H1 (cell line): ENCODE measurements around the gene KLF14. TPM values are rescaled to one million over a fixed set of nuclear protein-coding genes. Genes with fewer than 3 reads are reported as not detected.

Source experiments
- CTCF ChIA-PET: fragments of 300-600 bp; sonication (Branson Sonifier 250); formaldehyde crosslinking; loops from one replicate; lab custom pipeline; 2021; ENCODE audit not compliant: partially characterized antibody; lab: Charles Lee
- POLR2A ChIA-PET: fragments of 300-600 bp; sonication (Branson Sonifier 250); formaldehyde crosslinking; loops from one replicate; lab custom pipeline; 2021; ENCODE audit warnings: inconsistent platforms; ENCODE audit not compliant: partially characterized antibody; lab: Charles Lee
- DNase-seq, 2 experiments: peaks; one replicate each; pipeline versions ENCODE4 v3.0.0 to v3.0.0-alpha.2; 2010 to 2022; ENCODE audit warnings: low spot score in 2 of 2, low read depth in 1 of 2, mixed read lengths in 1 of 2
- FAIRE-seq: peaks from 2 replicates; lab custom pipeline; 2011; peaks lifted over from hg19 to GRCh38; lab: Jason Lieb, UNC
- H2AFZ ChIP-seq: 2 replicates; pipeline ENCODE4 v1.8.1; 2012; ENCODE audit warnings: low read length, inconsistent platforms
- H2AK5ac ChIP-seq: 2 replicates; pipeline ENCODE4 v1.6.1; 2013; ENCODE audit warnings: low read depth, low read length
- H2BK120ac ChIP-seq: replicated peaks from 2 replicates; pipeline ENCODE3; 2013; ENCODE audit warnings: low read depth, low read length, inconsistent platforms
- H2BK12ac ChIP-seq: 2 replicates; pipeline ENCODE4 v1.6.1; 2013; ENCODE audit warnings: low read depth, low read length
- H2BK15ac ChIP-seq: 2 replicates; pipeline ENCODE4 v1.6.1; 2013; ENCODE audit warnings: low read length
- H2BK20ac ChIP-seq: 2 replicates; pipeline ENCODE4 v1.6.1; 2013; ENCODE audit warnings: low read length
- H2BK5ac ChIP-seq: 2 replicates; pipeline ENCODE4 v1.6.1; 2013; ENCODE audit warnings: low read depth, low read length
- H3K14ac ChIP-seq: 2 replicates; pipeline ENCODE4 v1.6.1; 2013; ENCODE audit warnings: inconsistent platforms; ENCODE audit not compliant: insufficient read length
- H3K18ac ChIP-seq: 2 replicates; pipeline ENCODE4 v1.6.1; 2013; ENCODE audit warnings: low read length; ENCODE audit errors: extremely low read depth
- H3K23ac ChIP-seq: 2 replicates; pipeline ENCODE4 v1.6.1; 2013; ENCODE audit warnings: inconsistent platforms; ENCODE audit not compliant: insufficient read length
- H3K23me2 ChIP-seq: 2 replicates; pipeline ENCODE4 v1.6.1; 2013; ENCODE audit warnings: low read depth, low read length
- H3K27ac ChIP-seq: 2 replicates; pipeline ENCODE4 v1.6.1; 2011; ENCODE audit warnings: low read depth, low read length, inconsistent platforms
- H3K27me3 ChIP-seq, 4 experiments: replicated peaks in 1 of 4; 1 replicate in 1 of 4; 2 replicates in 3 of 4; pipeline versions ENCODE4 v1.6.1 to v1.8.1; 2011 to 2013; ENCODE audit warnings: low read length in 3 of 4, mild to moderate bottlenecking in 3 of 4, inconsistent platforms in 2 of 4, mixed read lengths in 2 of 4, moderate library complexity in 1 of 4; ENCODE audit not compliant: control insufficient read depth in 3 of 4, insufficient read depth in 3 of 4; ENCODE audit errors: extremely low read depth in 1 of 4
- H3K36me3 ChIP-seq, 4 experiments: 2 replicates each; pipeline versions ENCODE4 v1.6.1 to v1.8.1; 2011 to 2013; ENCODE audit warnings: mild to moderate bottlenecking in 4 of 4, low read length in 3 of 4, moderate library complexity in 2 of 4, control low read depth in 1 of 4, inconsistent platforms in 1 of 4; ENCODE audit not compliant: insufficient read depth in 4 of 4, control insufficient read depth in 2 of 4
- H3K4ac ChIP-seq: replicated peaks from 2 replicates; pipeline ENCODE3; 2013; ENCODE audit warnings: low read length, low read depth, mixed read lengths, inconsistent platforms; ENCODE audit not compliant: insufficient read length
- H3K4me1 ChIP-seq, 4 experiments: replicated peaks in 1 of 4; 1 replicate in 1 of 4; 2 replicates in 3 of 4; pipeline versions ENCODE4 v1.6.1 to v1.8.1; 2011 to 2013; ENCODE audit warnings: low read length in 3 of 4, inconsistent platforms in 2 of 4, mixed read lengths in 1 of 4; ENCODE audit not compliant: insufficient read depth in 4 of 4, control insufficient read depth in 3 of 4
- H3K4me2 ChIP-seq, 2 experiments: 2 replicates each; pipeline versions ENCODE4 v1.6.1 to v1.8.1; 2011 to 2013; ENCODE audit warnings: low read depth in 2 of 2, low read length in 2 of 2, control low read depth in 1 of 2, inconsistent platforms in 1 of 2, mild to moderate bottlenecking in 1 of 2; ENCODE audit not compliant: insufficient read depth in 1 of 2
- H3K4me3 ChIP-seq, 4 experiments: fragments of 200-600, 300-600 bp in 1 of 4; sonication (generic), shearing (Covaris generic), sonication (Bioruptor Twin) in 1 of 4; 2 replicates each; pipeline versions ENCODE4 v1.5.1 to v1.8.1; 2011 to 2016; ENCODE audit warnings: low read length in 4 of 4, low read depth in 3 of 4, control low read depth in 2 of 4, inconsistent platforms in 2 of 4, mild to moderate bottlenecking in 2 of 4, mixed read lengths in 1 of 4, moderate library complexity in 1 of 4; ENCODE audit not compliant: insufficient read depth in 2 of 4; ENCODE audit errors: extremely low read depth in 1 of 4
- H3K56ac ChIP-seq: replicated peaks from 2 replicates; pipeline ENCODE3; 2013; ENCODE audit warnings: low read depth, mild to moderate bottlenecking, mixed read lengths, low read length, inconsistent platforms; ENCODE audit not compliant: insufficient read length
- H3K79me1 ChIP-seq: 2 replicates; pipeline ENCODE4 v1.6.1; 2013; ENCODE audit warnings: low read depth, low read length, control low read depth
- H3K79me2 ChIP-seq, 2 experiments: 2 replicates each; pipeline versions ENCODE4 v1.6.1 to v1.8.1; 2012 to 2013; ENCODE audit warnings: low read length in 2 of 2, mild to moderate bottlenecking in 2 of 2, inconsistent platforms in 1 of 2; ENCODE audit not compliant: insufficient read depth in 2 of 2, control insufficient read depth in 1 of 2
- H3K9ac ChIP-seq, 4 experiments: replicated peaks in 1 of 4; 1 replicate in 1 of 4; 2 replicates in 3 of 4; pipeline versions ENCODE4 v1.6.1 to v1.8.1; 2011 to 2013; ENCODE audit warnings: low read depth in 3 of 4, low read length in 3 of 4, control low read depth in 2 of 4, mild to moderate bottlenecking in 2 of 4, moderate library complexity in 2 of 4, inconsistent platforms in 1 of 4; ENCODE audit errors: extremely low read depth in 1 of 4
- H3K9me3 ChIP-seq, 2 experiments: 2 replicates each; pipeline versions ENCODE4 v1.6.1 to v1.8.1; 2012 to 2013; ENCODE audit warnings: mild to moderate bottlenecking in 2 of 2, moderate library complexity in 2 of 2, control low read depth in 1 of 2, inconsistent platforms in 1 of 2, low read depth in 1 of 2, low read length in 1 of 2, mixed read lengths in 1 of 2; ENCODE audit not compliant: insufficient read depth in 2 of 2
- H4K20me1 ChIP-seq, 2 experiments: replicated peaks in 1 of 2; 2 replicates each; pipeline versions ENCODE3 to v1.8.1; 2011 to 2013; ENCODE audit warnings: inconsistent platforms in 2 of 2, low read length in 2 of 2, mild to moderate bottlenecking in 1 of 2; ENCODE audit not compliant: insufficient read depth in 2 of 2, control insufficient read depth in 1 of 2
- H4K5ac ChIP-seq: 2 replicates; pipeline ENCODE4 v1.6.1; 2013; ENCODE audit warnings: low read length, low read depth, mixed read lengths, inconsistent platforms; ENCODE audit not compliant: insufficient read length
- H4K8ac ChIP-seq: 2 replicates; pipeline ENCODE4 v1.8.0; 2013; ENCODE audit warnings: mild to moderate bottlenecking, moderate library complexity, low read length, inconsistent platforms; ENCODE audit not compliant: insufficient read depth; ENCODE audit errors: extremely low read depth
- H4K91ac ChIP-seq: replicated peaks from 2 replicates; pipeline ENCODE3; 2013; ENCODE audit warnings: low read length, mixed read lengths, inconsistent platforms; ENCODE audit not compliant: insufficient read length
- CBX8 ChIP-seq: fragments of 300-800, 300-1000 bp; sonication (generic); IDR thresholded peaks from 2 replicates; pipeline ENCODE4 v1.7.1; 2016; ENCODE audit warnings: low read depth, low read length, borderline replicate concordance
- CEBPB ChIP-seq: IDR thresholded peaks from 2 replicates; pipeline ENCODE4 v1.6.1; 2012; ENCODE audit warnings: low read depth, low read length
- CTBP2 ChIP-seq: IDR thresholded peaks from 2 replicates; pipeline ENCODE4 v1.7.0; 2011; ENCODE audit warnings: borderline replicate concordance, mild to moderate bottlenecking, moderate library complexity, mixed read lengths, low read length; ENCODE audit not compliant: insufficient read depth, insufficient read length
- TEAD4 ChIP-seq: IDR thresholded peaks from 2 replicates; pipeline ENCODE4 v1.6.1; 2012; ENCODE audit warnings: low read depth, low read length, inconsistent platforms, mixed read lengths
- polyA plus RNA-seq, 7 experiments: library from polyadenylated mRNA; depleted of rRNA in 3 of 7; stranded (reverse) in 5 of 7; unstranded in 2 of 7; fragments of >200 nt in 5 of 7; fragments of 200-250 nt in 2 of 7; gene quantifications; 1 replicate in 5 of 7; 2 replicates in 1 of 7; 4 replicates in 1 of 7; pipeline versions ENCODE4 v1.2.1 to v1.2.3, GENCODE V29; 2011 to 2013; ENCODE audit warnings: missing spikeins in 2 of 7, mixed read lengths in 2 of 7
- total RNA-seq: library from RNA; stranded (reverse); fragmentation: NEBNext Ultra II Directional; extraction: Animal tissue kit (Norgen Biotek cat#: 25700); gene quantifications from 2 replicates; pipeline ENCODE4 v1.2.1, GENCODE V29; 2021

KLF14 gene
- total and polyA plus RNA-seq, 2 of the 8 experiments (the other 6 are each of a cell fraction or from before 2014, with no cell fraction given) = 0.02 TPM; not detected in 1

- Histone ChIP-seq H3K18ac (no peak overlapping the region), H4K8ac (no peak overlapping the region), H3K4me3 (no peak overlapping the region), H3K79me2 (no peaks in the 10 kb centered on the region), H3K4me2 (no peak overlapping the region), H3K56ac (no peak overlapping the region), H3K23ac (no peak overlapping the region), H2BK15ac (no peak overlapping the region)
- DNase-seq = no peak
- TF ChIP-seq CBX8 = no peak
- no peak for TF ChIP-seq CEBPB
- TF ChIP-seq TEAD4 = peak; percentile 63
- no peak for TF ChIP-seq CTBP2
- TF ChIP-seq, all 59 proteins: peak for 1
- Histone ChIP-seq H3K27ac (no peak overlapping the region), H3K9ac (no peak overlapping the region), H2AFZ (no peak overlapping the region), H3K4ac (no peak overlapping the region), H4K5ac (no peak overlapping the region), H2AK5ac (no peak overlapping the region), H3K23me2 (no peaks in the 10 kb centered on the region), H3K79me1 (no peaks in the 10 kb centered on the region), H3K27me3 (no peaks in the 10 kb centered on the region), H3K4me1 (peaks cover 0 to 5% (median 0%) of the 10 kb centered on the region in 4 experiments; a peak in 1 of 7 replicates), H4K20me1 (no peaks in the 10 kb centered on the region), H2BK120ac (no peak overlapping the region), H4K91ac (no peak overlapping the region), H3K9me3 (no peaks in the 10 kb centered on the region), H2BK12ac (no peak overlapping the region), H2BK5ac (no peak overlapping the region), H2BK20ac (no peak overlapping the region), H3K14ac (no peak overlapping the region), H3K36me3 (no peaks in the 10 kb centered on the region)
- POLR2A ChIA-PET = no interaction called here
- CTCF ChIA-PET = interaction anchor here (1.1 kb wide), 1 partner anchor 11 kb away, joined by 3 read pairs; no protein-coding TSS in a partner anchor
- FAIRE-seq = no peak
Measured at GRCh38 chr7:130781346-130781745, 47.3 kb upstream of the KLF14 start.
